Activated B cell treated with CpG ODN at 0.5 μM for 24 hours (primary cell): ENCODE measurements around the gene MAD1L1. TPM values are rescaled to one million over a fixed set of nuclear protein-coding genes. Genes with fewer than 3 reads are reported as not detected.

ENCODE experiments used
- ATAC-seq: fragments of 200-7000 bp; cut with Tn5 transposase; one replicate; pipeline ENCODE4 v1.10.0; 2021; ENCODE audit warnings: low read depth, mild to moderate bottlenecking, moderate library complexity
- CTCF ChIA-PET: fragments of 350-600 bp; sonication (Branson Sonifier 250); formaldehyde crosslinking; loops from one replicate; lab custom pipeline; 2021; ENCODE audit warnings: antibody characterized with exemption; lab: Charles Lee
- POLR2A ChIA-PET: fragments of 350-600 bp; sonication (Branson Sonifier 250); formaldehyde crosslinking; loops from one replicate; lab custom pipeline; 2021; ENCODE audit warnings: antibody characterized with exemption; lab: Charles Lee
- DNase-seq: peaks from one replicate; pipeline ENCODE4 v3.0.0; 2022
- H3K27ac Mint-ChIP-seq: one replicate; pipeline ENCODE4 v1.8.0; 2020; ENCODE audit warnings: mixed read lengths
- H3K27me3 Mint-ChIP-seq: one replicate; pipeline ENCODE4 v1.8.0; 2021; ENCODE audit warnings: mixed read lengths
- H3K36me3 Mint-ChIP-seq: one replicate; pipeline ENCODE4 v1.8.0; 2021; ENCODE audit warnings: low read depth, mixed read lengths
- H3K4me1 Mint-ChIP-seq: one replicate; pipeline ENCODE4 v1.8.0; 2021; ENCODE audit warnings: mixed read lengths
- H3K4me3 Mint-ChIP-seq: one replicate; pipeline ENCODE4 v1.8.0; 2020; ENCODE audit warnings: mild to moderate bottlenecking, mixed read lengths
- H3K9me3 Mint-ChIP-seq: one replicate; pipeline ENCODE4 v1.8.0; 2020; ENCODE audit warnings: mixed read lengths
- CTCF ChIP-seq: fragments of 200-600 bp; IDR thresholded peaks from one replicate; pipeline ENCODE4 v1.8.0; 2022; ENCODE audit warnings: antibody characterized with exemption, mild to moderate bottlenecking
- intact Hi-C: fragments of 100-400 bp; cut with micrococcal nuclease; formaldehyde crosslinking; loops from one replicate; pipeline ENCODE4 v1.15.1; 2024
- total RNA-seq: library from RNA; stranded (reverse); gene quantifications from 2 replicates; pipeline ENCODE4 v1.2.3, GENCODE V29; 2022

The MAD1L1 gene
- total RNA-seq, 1 donor from 2014 or later: 54.6 TPM

DNA sequence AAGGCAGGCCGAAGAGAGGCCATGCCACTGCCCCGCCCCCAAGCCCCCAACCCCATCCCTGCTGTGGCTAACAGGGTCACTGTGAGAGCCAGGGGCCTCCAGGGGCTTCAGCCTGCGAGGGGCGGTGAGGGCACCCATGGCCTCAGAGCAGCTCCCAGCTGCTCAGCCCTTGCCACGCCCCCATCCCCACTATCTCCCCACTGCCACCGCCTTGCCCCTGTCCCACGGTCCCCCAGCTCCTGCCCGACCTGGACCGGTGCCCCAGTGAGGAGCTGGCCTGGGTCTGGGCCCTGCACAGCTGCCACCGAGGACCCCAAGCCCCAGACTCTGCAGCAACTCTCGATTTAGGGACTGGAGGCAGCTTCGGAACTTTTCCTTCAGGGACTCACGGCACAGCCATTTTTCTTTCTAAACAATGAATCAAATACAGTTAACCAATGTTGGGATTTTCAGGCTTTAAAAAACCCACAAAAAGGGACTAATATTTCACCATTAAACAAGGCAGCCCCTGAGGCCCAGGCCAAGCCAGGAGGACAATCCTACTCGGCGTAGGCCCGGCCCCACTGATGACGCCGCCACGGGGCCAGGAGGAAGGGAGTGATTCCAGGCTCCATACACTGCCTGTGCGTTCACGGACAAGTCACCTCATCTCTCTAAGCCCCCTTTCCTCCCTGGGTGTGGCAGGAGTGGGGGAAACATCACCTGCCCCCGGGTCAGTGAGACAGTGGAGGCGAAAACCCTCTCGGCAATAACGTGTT is 325.6 kb downstream of the MAD1L1 start:
- Mint-ChIP-seq H3K27ac (no peak overlapping the region), H3K4me1 (peaks cover 1% of the 10 kb centered on the region), H3K9me3 (no peaks in the 10 kb centered on the region), H3K27me3 (no peaks in the 10 kb centered on the region), H3K4me3 (no peak overlapping the region), H3K36me3 (peaks cover 10% of the 10 kb centered on the region)
- TF ChIP-seq CTCF: no peak
- intact Hi-C loops: no loop called here
- POLR2A ChIA-PET: no interaction called here
- ATAC-seq: no peak
- CTCF ChIA-PET: no interaction called here
- no peak for DNase-seq

- Mint-ChIP-seq H3K4me3 (no peak overlapping the region), H3K27ac (no peak overlapping the region), H3K9me3 (no peaks in the 10 kb centered on the region), H3K4me1 (peaks cover 1% of the 10 kb centered on the region), H3K27me3 (no peaks in the 10 kb centered on the region), H3K36me3 (peaks cover 10% of the 10 kb centered on the region)
- CTCF ChIA-PET: no interaction called here
- intact Hi-C loops: no loop called here
- POLR2A ChIA-PET: no interaction called here
- DNase-seq (no peak), ATAC-seq (no peak)
- no peak for TF ChIP-seq CTCF
Measured at GRCh38 chr7:1906087-1906830, 326.5 kb downstream of the MAD1L1 start.

DNA sequence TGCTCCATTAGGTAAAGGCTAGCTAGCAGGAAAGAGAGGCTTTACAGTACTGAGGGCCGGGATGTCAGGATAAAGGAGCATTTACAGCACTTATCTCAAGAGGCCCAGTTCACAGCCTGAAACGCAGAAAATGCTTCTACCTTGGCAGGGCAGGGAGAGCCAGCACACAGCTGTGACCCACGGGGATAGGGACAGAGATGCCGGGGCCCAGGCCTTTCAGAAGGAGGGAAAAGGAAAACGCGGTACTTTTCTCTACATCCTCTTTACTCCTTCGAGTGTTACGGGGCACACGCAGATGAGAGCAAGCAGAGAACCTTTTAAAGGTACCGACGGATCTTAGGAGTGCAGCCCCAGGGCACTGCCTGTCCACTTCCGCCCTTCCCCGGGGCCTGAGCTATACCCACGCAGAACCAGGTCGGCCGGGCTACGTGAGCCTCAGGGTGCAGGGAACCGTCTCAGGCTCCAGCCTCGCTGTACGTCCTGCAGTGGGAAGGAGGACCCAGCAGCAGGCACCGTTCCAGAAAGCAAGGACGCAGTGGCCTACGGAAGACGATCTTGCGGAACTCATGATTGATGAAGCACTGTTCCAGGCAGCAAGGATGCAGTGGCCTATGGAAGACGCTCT is 330.4 kb downstream of the MAD1L1 start:
- no peak for TF ChIP-seq CTCF
- Mint-ChIP-seq H3K4me3 (no peak overlapping the region), H3K27ac (no peak overlapping the region), H3K27me3 (no peaks in the 10 kb centered on the region), H3K9me3 (no peaks in the 10 kb centered on the region), H3K36me3 (peaks cover 15% of the 10 kb centered on the region), H3K4me1 (peaks cover 1% of the 10 kb centered on the region)
- intact Hi-C loops: no loop called here
- ChIA-PET POLR2A (no interaction called here), CTCF (no interaction called here)
- no peak for DNase-seq
- ATAC-seq: no peak

DNA sequence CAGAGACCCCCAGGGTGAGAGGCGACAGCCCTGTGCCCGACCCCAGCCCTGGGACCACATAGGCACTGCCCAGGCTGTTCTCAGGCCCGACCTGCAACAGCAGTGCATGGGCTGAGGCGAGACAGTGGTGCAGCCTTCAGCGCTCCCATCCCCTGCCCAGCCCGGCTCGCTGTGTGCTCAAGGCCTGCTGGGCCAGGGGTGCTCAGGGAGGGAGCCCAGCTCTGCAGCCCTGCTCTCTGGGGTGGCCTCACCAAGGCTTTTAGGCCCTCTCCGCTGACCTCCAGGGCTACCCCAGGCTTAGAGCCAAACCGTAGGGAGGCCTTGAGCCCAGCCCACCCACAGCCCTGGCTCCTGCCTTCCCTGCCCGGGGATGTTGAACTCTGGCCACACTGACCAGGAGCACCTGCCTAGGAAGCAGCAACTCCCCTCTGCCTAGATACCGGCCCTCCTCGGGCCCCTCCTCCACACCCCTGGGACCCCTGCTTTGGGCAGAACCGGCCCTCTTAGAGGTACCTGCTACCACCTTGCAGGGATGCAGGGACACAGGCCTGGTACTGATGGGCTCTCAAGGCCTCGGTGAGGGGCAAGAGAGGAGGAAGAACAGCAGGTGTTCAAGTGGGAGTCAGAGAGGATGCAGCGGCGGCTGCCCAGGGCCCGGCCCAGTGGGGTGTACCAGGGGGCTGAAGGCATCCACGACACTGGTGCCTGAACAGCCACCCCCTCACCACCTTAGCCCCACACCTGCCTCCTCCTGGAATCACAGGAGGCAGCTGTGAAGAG is 331.1 kb downstream of the MAD1L1 start:
- CTCF ChIA-PET: no interaction called here

More for the DNA sequence above, 331.1 kb downstream of the MAD1L1 start:
- Mint-ChIP-seq H3K4me3 (no peak overlapping the region), H3K27ac (no peak overlapping the region), H3K36me3 (peaks cover 22% of the 10 kb centered on the region), H3K9me3 (no peaks in the 10 kb centered on the region), H3K4me1 (peaks cover 1% of the 10 kb centered on the region), H3K27me3 (no peaks in the 10 kb centered on the region)
- POLR2A ChIA-PET: no interaction called here
- intact Hi-C loops: no loop called here
- no peak for TF ChIP-seq CTCF
- ATAC-seq (no peak), DNase-seq (no peak)
